Measurements from ENCODE around the gene ABCC1.

Gene ABCC1

DNA sequence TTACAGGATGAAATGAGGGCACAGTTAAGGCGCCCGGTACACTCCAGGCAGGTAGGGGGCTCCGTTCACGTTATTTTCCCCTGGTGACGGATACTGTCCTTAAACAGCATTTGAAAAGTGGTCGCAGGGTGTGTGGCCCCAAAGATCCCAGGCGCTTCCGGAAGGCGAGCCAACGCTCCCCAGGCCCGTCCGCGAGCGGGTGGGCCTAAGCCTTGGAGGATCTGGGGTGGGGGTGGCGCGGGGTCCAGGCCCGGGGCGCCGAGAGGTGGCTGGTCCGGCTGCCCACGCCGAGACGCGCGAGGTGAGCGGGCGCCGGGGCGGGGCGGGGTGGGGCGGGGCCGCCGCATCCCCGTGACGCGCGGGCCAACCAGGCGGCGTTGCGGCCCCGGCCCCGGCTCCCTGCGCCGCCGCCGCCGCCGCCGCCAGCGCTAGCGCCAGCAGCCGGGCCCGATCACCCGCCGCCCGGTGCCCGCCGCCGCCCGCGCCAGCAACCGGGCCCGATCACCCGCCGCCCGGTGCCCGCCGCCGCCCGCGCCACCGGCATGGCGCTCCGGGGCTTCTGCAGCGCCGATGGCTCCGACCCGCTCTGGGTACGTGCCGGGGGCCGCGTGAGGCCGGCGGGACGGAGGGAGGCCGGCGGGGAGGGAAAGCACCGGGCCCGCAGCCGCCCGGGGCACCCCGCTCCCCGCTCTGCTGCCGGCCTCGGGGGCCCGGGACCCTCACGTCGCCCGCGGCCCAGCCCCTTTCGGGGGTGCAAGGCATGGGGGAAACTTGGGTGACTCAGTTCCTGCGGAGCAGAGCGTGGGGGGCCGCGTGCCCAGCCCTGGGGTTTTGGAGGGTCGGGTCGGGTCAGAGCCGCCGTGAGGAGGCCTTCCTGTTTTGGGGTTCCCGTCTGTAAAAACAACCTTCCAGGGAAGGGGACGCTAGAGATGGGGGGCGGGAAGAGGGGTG, at the start of gene ABCC1:
TSS of gene ABCC1 (plus strand) at position 407 of the 951 bp plus-strand sequence. CDS start at position 543, 136 bp downstream.
- TF ChIP-seq, protein P1, sequence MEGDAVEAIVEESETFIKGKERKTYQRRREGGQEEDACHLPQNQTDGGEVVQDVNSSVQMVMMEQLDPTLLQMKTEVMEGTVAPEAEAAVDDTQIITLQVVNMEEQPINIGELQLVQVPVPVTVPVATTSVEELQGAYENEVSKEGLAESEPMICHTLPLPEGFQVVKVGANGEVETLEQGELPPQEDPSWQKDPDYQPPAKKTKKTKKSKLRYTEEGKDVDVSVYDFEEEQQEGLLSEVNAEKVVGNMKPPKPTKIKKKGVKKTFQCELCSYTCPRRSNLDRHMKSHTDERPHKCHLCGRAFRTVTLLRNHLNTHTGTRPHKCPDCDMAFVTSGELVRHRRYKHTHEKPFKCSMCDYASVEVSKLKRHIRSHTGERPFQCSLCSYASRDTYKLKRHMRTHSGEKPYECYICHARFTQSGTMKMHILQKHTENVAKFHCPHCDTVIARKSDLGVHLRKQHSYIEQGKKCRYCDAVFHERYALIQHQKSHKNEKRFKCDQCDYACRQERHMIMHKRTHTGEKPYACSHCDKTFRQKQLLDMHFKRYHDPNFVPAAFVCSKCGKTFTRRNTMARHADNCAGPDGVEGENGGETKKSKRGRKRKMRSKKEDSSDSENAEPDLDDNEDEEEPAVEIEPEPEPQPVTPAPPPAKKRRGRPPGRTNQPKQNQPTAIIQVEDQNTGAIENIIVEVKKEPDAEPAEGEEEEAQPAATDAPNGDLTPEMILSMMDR (IDR thresholded peaks at IDR 0.05; ENCODE audit: low read depth, low read length) = no peak
- H3K4me3 ChIP-seq (ENCODE audit: low read depth, low read length) = peak within 1 kb of the TSS; percentile 96

DNA sequence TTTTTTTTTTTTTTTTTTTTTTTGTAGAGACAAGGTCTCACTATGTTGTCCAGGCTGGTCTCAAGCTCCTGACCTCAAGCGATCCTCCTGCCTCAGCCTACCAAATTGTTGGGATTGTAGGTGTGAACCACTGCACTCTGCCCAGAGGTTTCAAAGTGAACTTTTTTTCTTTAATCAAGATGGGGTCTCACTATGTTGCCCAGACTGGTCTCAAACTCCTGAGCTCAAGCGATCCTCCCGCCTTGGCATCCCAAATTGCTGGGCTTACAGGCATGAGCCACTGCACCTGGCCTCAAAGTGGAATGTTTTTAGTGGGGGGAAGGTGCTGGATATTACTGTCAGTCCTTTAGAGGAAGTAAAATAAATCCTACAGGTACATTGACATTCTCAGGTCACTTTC, 49.1 kb upstream of the ABCC1 start:
- TF ChIP-seq, protein P1 (IDR thresholded peaks at IDR 0.05; ENCODE audit: low read depth, low read length) = no peak
- H3K4me3 ChIP-seq (ENCODE audit: low read depth, low read length) = no peak overlapping the region

DNA sequence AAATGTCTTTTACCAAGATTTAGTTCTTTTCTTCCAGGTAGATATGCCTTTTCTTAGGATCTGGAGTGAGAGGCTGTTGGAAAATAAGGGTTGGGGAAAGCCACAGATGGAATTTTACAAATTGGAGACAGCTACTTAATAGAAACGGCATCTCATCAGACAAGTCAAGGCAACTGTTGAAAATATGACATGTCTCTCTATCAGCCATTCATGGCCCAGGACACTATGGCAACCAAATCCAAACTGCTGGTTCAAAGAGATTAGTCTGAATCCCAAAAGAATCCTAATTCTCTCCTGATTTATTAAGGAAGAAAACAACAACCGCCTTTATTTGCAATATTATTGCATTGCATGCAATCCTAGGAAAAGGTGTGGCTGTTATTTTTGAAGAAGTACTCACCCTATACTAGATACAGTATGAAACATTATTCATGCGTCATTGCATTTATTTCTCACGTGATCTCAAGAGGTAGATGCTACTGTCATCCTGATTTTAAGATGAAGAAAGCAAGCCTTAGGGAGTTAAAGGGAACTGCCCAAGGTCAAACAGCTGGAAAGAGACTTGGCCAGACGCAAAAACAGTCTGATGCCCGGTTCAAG, 48.4 kb upstream of the ABCC1 start:
- H3K4me3 ChIP-seq (ENCODE audit: low read depth, low read length) = no peak overlapping the region
- TF ChIP-seq, protein P1 (IDR thresholded peaks at IDR 0.05; ENCODE audit: low read depth, low read length) = no peak

DNA sequence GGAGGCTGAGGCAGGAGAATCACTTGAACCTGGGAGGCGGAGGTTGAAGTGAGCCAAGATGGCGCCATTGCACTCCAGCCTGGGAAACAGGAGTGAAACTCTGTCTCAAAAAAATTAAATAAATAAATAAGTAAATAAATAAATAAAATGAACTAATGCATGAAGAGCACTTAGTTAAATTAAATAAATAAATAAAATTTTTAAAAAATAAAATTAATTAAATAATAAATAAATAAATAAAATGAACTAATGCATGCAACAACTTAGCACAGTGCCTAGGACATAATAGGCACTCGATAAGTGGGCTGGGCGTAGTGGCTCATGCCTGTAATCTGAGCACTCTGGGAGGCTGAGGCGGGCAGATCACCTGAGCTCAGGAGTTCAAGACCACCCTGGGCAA, 45.5 kb upstream of the ABCC1 start:
- TF ChIP-seq, protein P1 (IDR thresholded peaks at IDR 0.05; ENCODE audit: low read depth, low read length) = no peak
- no peak overlapping the region for H3K4me3 ChIP-seq (ENCODE audit: low read depth, low read length)

DNA sequence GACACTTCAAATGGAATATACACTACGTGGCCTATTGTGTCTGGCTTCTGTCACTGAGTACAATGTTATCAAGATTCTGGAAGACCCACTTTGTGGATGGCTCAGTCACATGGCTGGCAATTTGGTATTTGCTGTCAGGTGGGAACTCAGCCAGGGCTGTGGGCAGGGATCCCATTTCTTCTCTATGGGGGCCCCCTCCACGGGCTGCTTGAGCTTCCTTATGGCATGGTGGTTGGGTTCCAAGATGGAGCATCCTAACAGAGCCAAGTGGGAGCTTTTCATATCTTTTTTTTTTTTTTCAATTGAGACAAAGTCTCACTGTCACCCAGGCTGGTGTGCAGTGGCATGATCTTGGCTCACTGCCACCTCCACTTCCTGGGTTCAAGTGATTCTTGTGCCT, 43.0 kb upstream of the ABCC1 start:
- TF ChIP-seq, protein P1 (IDR thresholded peaks at IDR 0.05; ENCODE audit: low read depth, low read length) = no peak

DNA sequence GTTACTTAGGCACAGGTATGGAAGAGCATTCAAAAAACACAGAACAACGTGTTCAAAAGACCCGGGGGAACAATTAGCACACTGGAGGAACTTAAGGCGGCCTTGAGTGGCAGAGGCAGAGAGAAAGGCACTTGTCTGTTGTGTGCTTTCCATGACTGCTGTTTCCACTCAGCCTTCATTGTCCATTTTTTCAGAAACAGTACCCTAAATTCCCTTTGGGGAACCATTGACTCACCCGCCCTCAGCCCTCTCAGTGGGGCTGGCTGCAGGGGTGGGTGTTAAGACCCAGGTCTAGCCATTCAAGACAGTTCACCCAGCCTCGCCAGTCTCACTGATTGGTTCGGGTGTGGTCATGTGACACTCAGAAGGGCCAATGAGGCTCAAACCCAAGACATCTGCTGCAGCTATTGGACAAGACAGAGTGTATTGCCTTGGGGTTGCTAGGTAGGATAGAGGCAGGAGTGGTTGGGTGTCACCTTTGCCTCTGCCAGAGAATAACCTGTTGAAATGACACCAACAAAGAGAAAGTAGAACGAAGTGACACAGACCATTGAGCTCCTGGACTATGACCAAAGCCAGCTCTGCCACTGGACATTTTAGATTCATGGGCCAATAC, 41.4 kb upstream of the ABCC1 start:
- TF ChIP-seq, protein P1 (IDR thresholded peaks at IDR 0.05; ENCODE audit: low read depth, low read length) = no peak
- H3K4me3 ChIP-seq (ENCODE audit: low read depth, low read length) = no peak overlapping the region

More for the DNA sequence above, 43.0 kb upstream of the ABCC1 start:
- no peak overlapping the region for H3K4me3 ChIP-seq (ENCODE audit: low read depth, low read length)

Data from WI38 (cell line).